ENCODE data around the gene APOC3.
A peak's percentile ranks its signal among the peaks of the same experiment; 100 is the strongest.

Gene APOC3

DNA sequence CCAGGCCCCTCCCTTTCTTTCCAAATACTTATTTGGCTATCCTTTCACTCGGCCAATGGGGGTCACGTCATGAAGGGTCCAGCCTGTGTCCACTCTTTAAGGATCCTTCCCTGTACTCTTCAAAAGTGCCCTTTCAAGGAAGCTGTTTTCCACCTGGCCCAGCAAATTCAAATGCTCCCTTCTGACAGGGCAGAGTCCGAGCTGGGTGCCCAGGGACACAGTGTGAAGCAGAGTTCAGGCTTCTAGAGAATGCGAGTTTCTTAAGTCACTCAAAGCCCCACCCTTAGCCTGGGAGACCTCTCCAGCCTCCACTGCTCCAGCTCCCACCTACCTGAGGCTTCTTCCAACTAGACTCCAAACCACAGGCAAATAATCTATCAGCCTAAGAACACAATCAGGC is 13.2 kb downstream of the APOC3 start:
- Mint-ChIP-seq H3K36me3 (ENCODE audit: low read depth) (peaks cover 39% of the 10 kb centered on the region), H3K4me1 (peaks cover 11% of the 10 kb centered on the region), H3K4me3 (no peak overlapping the region), H3K27me3 (ENCODE audit: low read depth) (no peaks in the 10 kb centered on the region), H3K27ac (peak overlapping the region in 1 of 3 experiments; percentile 53), H3K9me3 (no peaks in the 10 kb centered on the region)
- TF ChIP-seq, protein P1, sequence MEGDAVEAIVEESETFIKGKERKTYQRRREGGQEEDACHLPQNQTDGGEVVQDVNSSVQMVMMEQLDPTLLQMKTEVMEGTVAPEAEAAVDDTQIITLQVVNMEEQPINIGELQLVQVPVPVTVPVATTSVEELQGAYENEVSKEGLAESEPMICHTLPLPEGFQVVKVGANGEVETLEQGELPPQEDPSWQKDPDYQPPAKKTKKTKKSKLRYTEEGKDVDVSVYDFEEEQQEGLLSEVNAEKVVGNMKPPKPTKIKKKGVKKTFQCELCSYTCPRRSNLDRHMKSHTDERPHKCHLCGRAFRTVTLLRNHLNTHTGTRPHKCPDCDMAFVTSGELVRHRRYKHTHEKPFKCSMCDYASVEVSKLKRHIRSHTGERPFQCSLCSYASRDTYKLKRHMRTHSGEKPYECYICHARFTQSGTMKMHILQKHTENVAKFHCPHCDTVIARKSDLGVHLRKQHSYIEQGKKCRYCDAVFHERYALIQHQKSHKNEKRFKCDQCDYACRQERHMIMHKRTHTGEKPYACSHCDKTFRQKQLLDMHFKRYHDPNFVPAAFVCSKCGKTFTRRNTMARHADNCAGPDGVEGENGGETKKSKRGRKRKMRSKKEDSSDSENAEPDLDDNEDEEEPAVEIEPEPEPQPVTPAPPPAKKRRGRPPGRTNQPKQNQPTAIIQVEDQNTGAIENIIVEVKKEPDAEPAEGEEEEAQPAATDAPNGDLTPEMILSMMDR (IDR thresholded peaks at IDR 0.05; ENCODE audit: unreplicated experiment in 3 of 3) = no peak

GRCh38 chr11:116843661-116844060 is 14.0 kb downstream of the APOC3 start:
- peaks cover 39% of the 10 kb centered on the region for H3K36me3 Mint-ChIP-seq (ENCODE audit: low read depth)
- H3K9me3 Mint-ChIP-seq = no peaks in the 10 kb centered on the region
- peaks cover 7% of the 10 kb centered on the region for H3K4me1 Mint-ChIP-seq
- no peak overlapping the region for H3K27ac Mint-ChIP-seq
- H3K4me3 Mint-ChIP-seq = no peak overlapping the region
- TF ChIP-seq, protein P1 (IDR thresholded peaks at IDR 0.05; ENCODE audit: unreplicated experiment in 3 of 3) = no peak
- no peaks in the 10 kb centered on the region for H3K27me3 Mint-ChIP-seq (ENCODE audit: low read depth)

- H3K36me3 Mint-ChIP-seq (ENCODE audit: low read depth) = peaks cover 43% of the 10 kb centered on the region
- TF ChIP-seq, protein P1 (IDR thresholded peaks at IDR 0.05; ENCODE audit: unreplicated experiment in 3 of 3) = no peak
- no peaks in the 10 kb centered on the region for H3K27me3 Mint-ChIP-seq (ENCODE audit: low read depth)
- H3K4me1 Mint-ChIP-seq = peaks cover 1% of the 10 kb centered on the region
- no peak overlapping the region for H3K27ac Mint-ChIP-seq
- no peaks in the 10 kb centered on the region for H3K9me3 Mint-ChIP-seq
- no peak overlapping the region for H3K4me3 Mint-ChIP-seq
Measured at GRCh38 chr11:116844722-116845121, 15.0 kb downstream of the APOC3 start.

DNA sequence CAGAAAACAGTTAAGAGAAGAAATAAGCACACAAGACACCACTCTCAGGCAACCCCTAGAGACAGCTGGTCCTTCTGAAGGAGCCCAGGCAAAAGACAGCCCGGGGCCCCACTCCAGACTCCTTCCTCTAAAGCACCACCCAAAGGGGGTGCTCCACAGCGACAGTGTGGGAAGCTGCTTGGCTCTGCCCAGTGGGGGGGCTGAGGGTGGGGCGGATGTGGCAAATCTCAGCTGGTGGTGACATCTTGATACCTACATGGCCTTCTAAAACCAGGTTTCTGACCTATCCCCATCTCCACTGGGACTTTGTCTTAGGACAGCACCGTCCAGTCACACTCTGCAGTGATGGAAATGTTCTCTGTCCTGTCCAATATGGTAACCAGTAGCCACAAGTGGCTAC is 17.9 kb downstream of the APOC3 start:
- Mint-ChIP-seq H3K36me3 (ENCODE audit: low read depth) (peaks cover 54% of the 10 kb centered on the region), H3K27me3 (ENCODE audit: low read depth) (no peaks in the 10 kb centered on the region), H3K9me3 (no peaks in the 10 kb centered on the region), H3K4me1 (peaks cover 22% of the 10 kb centered on the region), H3K27ac (no peak overlapping the region), H3K4me3 (no peak overlapping the region)
- TF ChIP-seq, protein P1 (IDR thresholded peaks at IDR 0.05; ENCODE audit: unreplicated experiment in 3 of 3) = no peak

- H3K27ac Mint-ChIP-seq = no peak overlapping the region
- no peak overlapping the region for H3K4me3 Mint-ChIP-seq
- peaks cover 52% of the 10 kb centered on the region for H3K36me3 Mint-ChIP-seq (ENCODE audit: low read depth)
- no peaks in the 10 kb centered on the region for H3K9me3 Mint-ChIP-seq
- TF ChIP-seq, protein P1 (IDR thresholded peaks at IDR 0.05; ENCODE audit: unreplicated experiment in 3 of 3) = no peak
- no peaks in the 10 kb centered on the region for H3K27me3 Mint-ChIP-seq (ENCODE audit: low read depth)
- H3K4me1 Mint-ChIP-seq = peaks cover 34% of the 10 kb centered on the region
Measured at GRCh38 chr11:116849060-116849459, 19.4 kb downstream of the APOC3 start.

- TF ChIP-seq, protein P1 (IDR thresholded peaks at IDR 0.05; ENCODE audit: unreplicated experiment in 3 of 3) = no peak
- Mint-ChIP-seq H3K9me3 (no peaks in the 10 kb centered on the region), H3K27me3 (ENCODE audit: low read depth) (no peaks in the 10 kb centered on the region), H3K36me3 (ENCODE audit: low read depth) (peaks cover 55% of the 10 kb centered on the region), H3K27ac (no peak overlapping the region), H3K4me3 (no peak overlapping the region), H3K4me1 (peaks cover 34% of the 10 kb centered on the region)
Measured at GRCh38 chr11:116849486-116849885, 19.8 kb downstream of the APOC3 start.
